ENCODE results near the gene MANSC4.
A peak's percentile ranks its signal among the peaks of the same experiment; 100 is the strongest.

The MANSC4 gene

GRCh38 chr12:27779920-27780611 is at the start of gene MANSC4, which contains the start of gene KLHL42:
MANSC4 (minus strand) TSS chr12:27780236; CDS start chr12:27771276, 8,960 bp downstream.
KLHL42 (plus strand) TSS chr12:27780233; CDS start chr12:27780331, 98 bp downstream.
- peak; percentile 94 for DNase-seq (ENCODE audit: low spot score)

- DNase-seq (ENCODE audit: low spot score) = peak; percentile 20
Observed at GRCh38 chr12:27828196-27828595, 48.2 kb upstream of the MANSC4 start.

GRCh38 chr12:27826076-27826475 is 46.0 kb upstream of the MANSC4 start:
- DNase-seq (ENCODE audit: low spot score) = no peak

GRCh38 chr12:27824126-27824842 is 44.2 kb upstream of the MANSC4 start:
- no peak for DNase-seq (ENCODE audit: low spot score)

- DNase-seq (ENCODE audit: low spot score) = no peak
Observed at GRCh38 chr12:27823038-27823437, 43.0 kb upstream of the MANSC4 start.

- DNase-seq (ENCODE audit: low spot score) = peak; percentile 55
Observed at GRCh38 chr12:27822076-27822712, 42.2 kb upstream of the MANSC4 start.

GRCh38 chr12:27821259-27821973 is 41.4 kb upstream of the MANSC4 start:
- peak; percentile 76 for DNase-seq (ENCODE audit: low spot score)

- DNase-seq (ENCODE audit: low spot score) = no peak
Observed at GRCh38 chr12:27820564-27820963, 40.5 kb upstream of the MANSC4 start.

- no peak for DNase-seq (ENCODE audit: low spot score)
Observed at GRCh38 chr12:27818401-27818918, 38.4 kb upstream of the MANSC4 start.

- DNase-seq (ENCODE audit: low spot score) = no peak
Observed at GRCh38 chr12:27817766-27818165, 37.7 kb upstream of the MANSC4 start.

GRCh38 chr12:27814851-27815591 is 35.0 kb upstream of the MANSC4 start:
- DNase-seq (ENCODE audit: low spot score) = peak; percentile 15

- no peak for DNase-seq (ENCODE audit: low spot score)
Observed at GRCh38 chr12:27814411-27814810, 34.4 kb upstream of the MANSC4 start.

- DNase-seq (ENCODE audit: low spot score) = no peak
Observed at GRCh38 chr12:27812502-27812901, 32.5 kb upstream of the MANSC4 start.

GRCh38 chr12:27810756-27811155 is 30.7 kb upstream of the MANSC4 start:
- no peak for DNase-seq (ENCODE audit: low spot score)

- no peak for DNase-seq (ENCODE audit: low spot score)
Observed at GRCh38 chr12:27808841-27809240, 28.8 kb upstream of the MANSC4 start.

- no peak for DNase-seq (ENCODE audit: low spot score)
Observed at GRCh38 chr12:27807063-27807703, 27.1 kb upstream of the MANSC4 start.

GRCh38 chr12:27806259-27806658 is 26.2 kb upstream of the MANSC4 start:
- no peak for DNase-seq (ENCODE audit: low spot score)

- DNase-seq (ENCODE audit: low spot score) = no peak
Observed at GRCh38 chr12:27805238-27805637, 25.2 kb upstream of the MANSC4 start.

- no peak for DNase-seq (ENCODE audit: low spot score)
Observed at GRCh38 chr12:27802936-27803335, 22.9 kb upstream of the MANSC4 start.

GRCh38 chr12:27802511-27802910 is 22.5 kb upstream of the MANSC4 start:
- DNase-seq (ENCODE audit: low spot score) = no peak

GRCh38 chr12:27801630-27802029 is 21.6 kb upstream of the MANSC4 start:
- DNase-seq (ENCODE audit: low spot score) = no peak

All from GM03348 (cell line).